Measurements from ENCODE around the gene RHBDF2. TPM values are rescaled to one million over a fixed set of nuclear protein-coding genes. Genes with fewer than 3 reads are reported as not detected.
"Not testable (repeated sequence)": the region's sequence is repeated elsewhere in the genome, so short reads cannot be mapped to it uniquely, and the experiment has no call there.

Gene RHBDF2
- total RNA-seq, 1 donor from 2014 or later = 30.7 TPM

DNA sequence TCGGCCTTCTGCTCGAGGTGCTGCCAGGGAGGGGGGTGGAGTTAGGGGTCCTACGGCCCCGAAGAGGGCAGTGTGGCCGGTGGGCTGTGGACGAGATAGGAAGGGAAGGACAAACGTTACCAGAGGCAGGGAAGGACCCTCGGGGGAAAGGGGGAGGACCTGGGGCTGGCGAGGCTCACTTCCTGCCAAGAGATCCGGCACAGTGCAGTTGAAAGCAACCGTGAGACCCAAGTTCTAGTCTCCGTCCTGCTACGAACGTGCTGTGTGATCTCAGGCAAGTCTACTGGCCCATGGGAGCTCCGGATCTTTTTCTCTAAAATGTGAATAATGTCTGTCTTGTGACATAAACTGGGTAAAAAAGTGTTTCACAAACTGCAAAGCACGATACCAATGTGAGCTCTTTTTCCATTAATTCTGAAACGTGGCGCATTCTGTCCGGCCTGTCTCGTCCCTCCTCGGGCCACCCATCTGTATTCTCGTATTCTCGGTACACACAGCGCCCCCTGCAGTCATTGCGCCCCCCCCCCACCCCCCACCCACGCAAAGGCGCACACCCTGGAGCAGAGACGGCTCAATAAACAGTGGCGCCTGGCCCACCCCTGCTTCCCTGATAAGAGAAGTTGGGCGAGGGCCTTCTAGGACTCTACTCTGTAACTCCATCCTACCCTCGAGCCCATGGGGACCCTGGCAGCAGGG is 27.5 kb upstream of the RHBDF2 start:
- Mint-ChIP-seq H3K9me3 (ENCODE audit: unreplicated experiment) (no peaks in the 10 kb centered on the region), H3K4me3 (ENCODE audit: unreplicated experiment) (no peak overlapping the region), H3K27ac (ENCODE audit: unreplicated experiment) (no peak overlapping the region), H3K36me3 (ENCODE audit: low read depth, unreplicated experiment) (peaks cover 3% of the 10 kb centered on the region), H3K4me1 (ENCODE audit: low read depth, unreplicated experiment) (peaks cover 19% of the 10 kb centered on the region), H3K27me3 (ENCODE audit: low read depth, unreplicated experiment) (no peaks in the 10 kb centered on the region)
- FAIRE-seq (no peak), DNase-seq (ENCODE audit: low read depth) (no peak)
- Histone ChIP-seq H3K9ac (ENCODE audit: low read length) (peak overlapping the region; percentile 60), H3K79me2 (ENCODE audit: insufficient read depth, low read length) (no peaks in the 10 kb centered on the region), H3K4me2 (ENCODE audit: low read length) (peak overlapping the region; percentile 77), H3K4me1 (ENCODE audit: insufficient read depth, low read length) (peaks cover 50% of the 10 kb centered on the region), H3K27me3 (ENCODE audit: insufficient read depth, low read length) (no peaks in the 10 kb centered on the region), H3K4me3 (ENCODE audit: insufficient read depth, low read depth, low read length) (no peak overlapping the region), H3K36me3 (ENCODE audit: insufficient read depth, low read length) (no peaks in the 10 kb centered on the region), H4K20me1 (ENCODE audit: insufficient read depth, low read length) (no peaks in the 10 kb centered on the region), H3K27ac (ENCODE audit: low read depth, low read length) (peak overlapping the region; percentile 66), H2AFZ (ENCODE audit: low read depth, low read length) (peak overlapping the region; percentile 70), H3K9me3 (ENCODE audit: insufficient read depth, low read depth, low read length) (no peaks in the 10 kb centered on the region)
- TF ChIP-seq EZH2 (IDR thresholded peaks at IDR 0.05; ENCODE audit: insufficient read depth, low read length) = no peak
- no peak for TF ChIP-seq CTCF (IDR thresholded peaks at IDR 0.05; ENCODE audit: insufficient read depth, low read depth, low read length)

DNA sequence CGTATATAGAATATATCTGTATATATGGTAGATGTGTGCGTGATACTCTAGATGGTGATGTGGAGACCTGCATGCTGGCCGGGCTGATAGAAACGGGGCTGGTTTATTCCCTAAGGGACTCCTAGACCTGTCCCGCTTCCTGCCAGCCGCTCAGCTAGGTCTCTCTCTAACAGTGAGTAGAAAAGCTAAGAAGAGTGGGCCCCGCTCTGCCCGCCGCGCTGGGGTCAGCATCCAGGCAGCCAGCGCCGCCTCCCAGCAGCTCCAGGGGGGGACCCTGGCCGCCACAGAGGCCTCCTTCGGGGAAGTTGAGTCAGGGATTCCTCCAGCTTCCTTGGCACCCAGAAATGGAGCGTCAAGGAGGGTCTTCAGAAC is 26.9 kb upstream of the RHBDF2 start:
- TF ChIP-seq EZH2 (IDR thresholded peaks at IDR 0.05; ENCODE audit: insufficient read depth, low read length) = no peak
- no peak for TF ChIP-seq CTCF (IDR thresholded peaks at IDR 0.05; ENCODE audit: insufficient read depth, low read depth, low read length)
- no peaks in the 10 kb centered on the region for H3K36me3 ChIP-seq (ENCODE audit: insufficient read depth, low read length)
- no peak overlapping the region for H3K9ac ChIP-seq (ENCODE audit: low read length)
- H3K4me3 Mint-ChIP-seq (ENCODE audit: unreplicated experiment) = no peak overlapping the region
- H3K4me3 ChIP-seq (ENCODE audit: insufficient read depth, low read depth, low read length) = no peak overlapping the region
- no peaks in the 10 kb centered on the region for H3K27me3 ChIP-seq (ENCODE audit: insufficient read depth, low read length)
- H3K9me3 Mint-ChIP-seq (ENCODE audit: unreplicated experiment) = no peaks in the 10 kb centered on the region
- FAIRE-seq (no peak), DNase-seq (ENCODE audit: low read depth) (no peak)
- H2AFZ ChIP-seq (ENCODE audit: low read depth, low read length) = no peak overlapping the region
- peak overlapping the region; percentile 2 for H3K27ac ChIP-seq (ENCODE audit: low read depth, low read length)
- H3K36me3 Mint-ChIP-seq (ENCODE audit: low read depth, unreplicated experiment) = peaks cover 3% of the 10 kb centered on the region
- H3K4me2 ChIP-seq (ENCODE audit: low read length) = peak overlapping the region; percentile 77
- H3K79me2 ChIP-seq (ENCODE audit: insufficient read depth, low read length) = no peaks in the 10 kb centered on the region
- no peaks in the 10 kb centered on the region for H4K20me1 ChIP-seq (ENCODE audit: insufficient read depth, low read length)
- H3K4me1 Mint-ChIP-seq (ENCODE audit: low read depth, unreplicated experiment) = peaks cover 19% of the 10 kb centered on the region
- peaks cover 50% of the 10 kb centered on the region for H3K4me1 ChIP-seq (ENCODE audit: insufficient read depth, low read length)
- H3K27me3 Mint-ChIP-seq (ENCODE audit: low read depth, unreplicated experiment) = peaks cover 2% of the 10 kb centered on the region
- H3K27ac Mint-ChIP-seq (ENCODE audit: unreplicated experiment) = no peak overlapping the region
- H3K9me3 ChIP-seq (ENCODE audit: insufficient read depth, low read depth, low read length) = no peaks in the 10 kb centered on the region

- peak overlapping the region; percentile 18 for H3K9ac ChIP-seq (ENCODE audit: low read length)
- peaks cover 50% of the 10 kb centered on the region for H3K4me1 ChIP-seq (ENCODE audit: insufficient read depth, low read length)
- H3K36me3 ChIP-seq (ENCODE audit: insufficient read depth, low read length) = no peaks in the 10 kb centered on the region
- H3K27me3 Mint-ChIP-seq (ENCODE audit: low read depth, unreplicated experiment) = peaks cover 2% of the 10 kb centered on the region
- no peak for FAIRE-seq
- H3K4me3 ChIP-seq (ENCODE audit: insufficient read depth, low read depth, low read length) = peak overlapping the region; percentile 12
- H3K9me3 Mint-ChIP-seq (ENCODE audit: unreplicated experiment) = no peaks in the 10 kb centered on the region
- DNase-seq (ENCODE audit: low read depth) = peak; percentile 83
- H3K27ac ChIP-seq (ENCODE audit: low read depth, low read length) = no peak overlapping the region
- peaks cover 19% of the 10 kb centered on the region for H3K4me1 Mint-ChIP-seq (ENCODE audit: low read depth, unreplicated experiment)
- no peak overlapping the region for H3K4me3 Mint-ChIP-seq (ENCODE audit: unreplicated experiment)
- H3K36me3 Mint-ChIP-seq (ENCODE audit: low read depth, unreplicated experiment) = peaks cover 3% of the 10 kb centered on the region
- no peak overlapping the region for H3K27ac Mint-ChIP-seq (ENCODE audit: unreplicated experiment)
- no peaks in the 10 kb centered on the region for H3K79me2 ChIP-seq (ENCODE audit: insufficient read depth, low read length)
- no peaks in the 10 kb centered on the region for H3K27me3 ChIP-seq (ENCODE audit: insufficient read depth, low read length)
- peak overlapping the region; percentile 77 for H3K4me2 ChIP-seq (ENCODE audit: low read length)
- no peak for TF ChIP-seq CTCF (IDR thresholded peaks at IDR 0.05; ENCODE audit: insufficient read depth, low read depth, low read length)
- TF ChIP-seq EZH2 (IDR thresholded peaks at IDR 0.05; ENCODE audit: insufficient read depth, low read length) = no peak
- no peaks in the 10 kb centered on the region for H4K20me1 ChIP-seq (ENCODE audit: insufficient read depth, low read length)
- H3K9me3 ChIP-seq (ENCODE audit: insufficient read depth, low read depth, low read length) = no peaks in the 10 kb centered on the region
- peak overlapping the region; percentile 67 for H2AFZ ChIP-seq (ENCODE audit: low read depth, low read length)
These were observed 26.3 kb upstream of the RHBDF2 start for GRCh38 chr17:76527430-76528111.

DNA sequence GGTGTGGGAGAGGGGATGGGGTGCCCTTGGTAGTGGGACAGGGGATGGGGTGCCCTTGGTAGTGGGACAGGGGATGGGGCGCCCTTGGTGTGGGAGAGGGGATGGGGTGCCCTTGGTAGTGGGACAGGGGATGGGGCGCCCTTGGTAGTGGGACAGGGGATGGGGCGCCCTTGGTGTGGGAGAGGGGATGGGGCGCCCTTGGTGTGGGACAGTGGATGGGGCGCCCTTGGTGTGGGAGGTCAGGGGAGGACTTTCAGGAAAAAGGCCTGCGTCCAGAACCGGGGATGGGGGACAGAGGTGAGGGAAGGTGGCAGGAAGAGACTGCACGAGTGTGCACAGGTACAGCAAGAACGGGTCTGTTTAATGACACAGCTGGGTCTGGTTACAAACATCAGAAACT is 25.8 kb upstream of the RHBDF2 start:
- H3K4me3 Mint-ChIP-seq (ENCODE audit: unreplicated experiment); H4K20me1 ChIP-seq (ENCODE audit: insufficient read depth, low read length); H3K9me3 ChIP-seq (ENCODE audit: insufficient read depth, low read depth, low read length); H3K36me3 ChIP-seq (ENCODE audit: insufficient read depth, low read length); H3K9me3 Mint-ChIP-seq (ENCODE audit: unreplicated experiment); H3K79me2 ChIP-seq (ENCODE audit: insufficient read depth, low read length); H3K27me3 ChIP-seq (ENCODE audit: insufficient read depth, low read length); H3K27me3 Mint-ChIP-seq (ENCODE audit: low read depth, unreplicated experiment); H3K27ac Mint-ChIP-seq (ENCODE audit: unreplicated experiment); H3K27ac ChIP-seq (ENCODE audit: low read depth, low read length); DNase-seq (ENCODE audit: low read depth); H3K36me3 Mint-ChIP-seq (ENCODE audit: low read depth, unreplicated experiment); H3K4me3 ChIP-seq (ENCODE audit: insufficient read depth, low read depth, low read length); FAIRE-seq: not testable (repeated sequence)
- H3K4me1 ChIP-seq (ENCODE audit: insufficient read depth, low read length) = peaks cover 50% of the 10 kb centered on the region
- H2AFZ ChIP-seq (ENCODE audit: low read depth, low read length) = peak overlapping the region; percentile 67
- peak overlapping the region; percentile 77 for H3K4me2 ChIP-seq (ENCODE audit: low read length)
- H3K4me1 Mint-ChIP-seq (ENCODE audit: low read depth, unreplicated experiment) = peaks cover 16% of the 10 kb centered on the region
- H3K9ac ChIP-seq (ENCODE audit: low read length) = peak overlapping the region; percentile 18
